ENCODE data around the gene ZNF100. TPM values are rescaled to one million over a fixed set of nuclear protein-coding genes. Genes with fewer than 3 reads are reported as not detected.

ZNF100 gene
- total and polyA plus RNA-seq, 9 of the 15 experiments (the other 6 are each of a cell fraction or from before 2014, with no cell fraction given) = 4.5 to 27.2 (median 19.6) TPM

DNA sequence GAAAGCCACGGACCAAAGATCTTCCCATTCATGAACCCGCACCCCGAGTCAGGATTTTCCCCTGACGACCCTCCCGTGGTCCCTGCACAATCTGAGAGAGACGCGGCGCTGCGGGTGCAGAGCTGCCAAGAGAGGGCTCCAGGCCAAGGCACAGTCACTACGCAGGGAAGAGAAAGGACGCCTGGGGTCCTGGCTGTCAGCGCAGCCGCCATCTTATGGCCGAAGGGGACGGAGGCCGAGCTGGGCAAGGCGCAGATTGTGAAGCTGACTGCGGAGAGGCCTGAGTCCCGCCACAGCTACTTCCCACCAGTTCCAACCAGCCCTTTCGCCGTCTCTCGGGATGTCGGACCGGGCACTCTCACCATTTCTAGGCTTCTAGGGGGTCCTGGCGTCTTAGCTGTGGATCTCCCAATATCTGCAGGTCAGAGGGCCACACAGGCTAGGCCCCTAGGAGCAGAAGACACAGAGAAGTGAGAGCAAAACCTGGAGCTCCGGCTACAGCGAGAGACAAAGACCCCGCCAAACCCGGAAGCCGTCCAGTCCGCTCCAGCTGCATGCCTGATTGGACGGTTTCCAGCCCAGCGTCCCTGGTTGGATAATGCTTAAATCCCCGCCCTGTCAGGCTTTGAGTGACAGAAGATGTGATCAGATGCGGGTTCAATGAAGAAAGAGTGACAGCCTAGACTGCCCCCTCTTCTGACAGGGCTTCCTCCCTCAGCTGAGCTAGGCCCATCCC, at the start of gene ZNF100 (continued):
- TF ChIP-seq, protein P1, sequence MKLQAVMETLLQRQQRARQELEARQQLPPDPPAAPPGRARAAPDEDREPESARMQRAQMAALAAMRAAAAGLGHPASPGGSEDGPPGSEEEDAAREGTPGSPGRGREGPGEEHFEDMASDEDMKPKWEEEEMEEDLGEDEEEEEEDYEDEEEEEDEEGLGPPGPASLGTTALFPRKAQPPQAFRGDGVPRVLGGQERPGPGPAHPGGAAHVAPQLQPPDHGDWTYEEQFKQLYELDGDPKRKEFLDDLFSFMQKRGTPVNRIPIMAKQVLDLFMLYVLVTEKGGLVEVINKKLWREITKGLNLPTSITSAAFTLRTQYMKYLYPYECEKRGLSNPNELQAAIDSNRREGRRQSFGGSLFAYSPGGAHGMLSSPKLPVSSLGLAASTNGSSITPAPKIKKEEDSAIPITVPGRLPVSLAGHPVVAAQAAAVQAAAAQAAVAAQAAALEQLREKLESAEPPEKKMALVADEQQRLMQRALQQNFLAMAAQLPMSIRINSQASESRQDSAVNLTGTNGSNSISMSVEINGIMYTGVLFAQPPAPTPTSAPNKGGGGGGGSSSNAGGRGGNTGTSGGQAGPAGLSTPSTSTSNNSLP (IDR thresholded peaks at IDR 0.05; ENCODE audit: borderline replicate concordance, low read depth, low read length) = no peak
- TF ChIP-seq, protein P2, sequence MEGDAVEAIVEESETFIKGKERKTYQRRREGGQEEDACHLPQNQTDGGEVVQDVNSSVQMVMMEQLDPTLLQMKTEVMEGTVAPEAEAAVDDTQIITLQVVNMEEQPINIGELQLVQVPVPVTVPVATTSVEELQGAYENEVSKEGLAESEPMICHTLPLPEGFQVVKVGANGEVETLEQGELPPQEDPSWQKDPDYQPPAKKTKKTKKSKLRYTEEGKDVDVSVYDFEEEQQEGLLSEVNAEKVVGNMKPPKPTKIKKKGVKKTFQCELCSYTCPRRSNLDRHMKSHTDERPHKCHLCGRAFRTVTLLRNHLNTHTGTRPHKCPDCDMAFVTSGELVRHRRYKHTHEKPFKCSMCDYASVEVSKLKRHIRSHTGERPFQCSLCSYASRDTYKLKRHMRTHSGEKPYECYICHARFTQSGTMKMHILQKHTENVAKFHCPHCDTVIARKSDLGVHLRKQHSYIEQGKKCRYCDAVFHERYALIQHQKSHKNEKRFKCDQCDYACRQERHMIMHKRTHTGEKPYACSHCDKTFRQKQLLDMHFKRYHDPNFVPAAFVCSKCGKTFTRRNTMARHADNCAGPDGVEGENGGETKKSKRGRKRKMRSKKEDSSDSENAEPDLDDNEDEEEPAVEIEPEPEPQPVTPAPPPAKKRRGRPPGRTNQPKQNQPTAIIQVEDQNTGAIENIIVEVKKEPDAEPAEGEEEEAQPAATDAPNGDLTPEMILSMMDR (IDR thresholded peaks at IDR 0.05 in 2 of 3, conservative IDR thresholded peaks at IDR 0.05 in 1 of 3; ENCODE audit: insufficient read depth in 2 of 3, low read depth in 1 of 3, low read length in 3 of 3) = no peak
- TF ChIP-seq SNIP1 (IDR thresholded peaks at IDR 0.05; ENCODE audit: low read depth) (no peak), NFE2 (IDR thresholded peaks at IDR 0.05; ENCODE audit: low read depth) (no peak), CC2D1A (IDR thresholded peaks at IDR 0.05) (peak; percentile 81), ARNT (IDR thresholded peaks at IDR 0.05) (no peak), MLX (CRISPR knock-in tag; conservative IDR thresholded peaks at IDR 0.05) (no peak), ZBTB34 (CRISPR knock-in tag; IDR thresholded peaks at IDR 0.05) (no peak), ZNF766 (CRISPR knock-in tag; conservative IDR thresholded peaks at IDR 0.05) (0 out of 2 replicates have a peak, but pooled peaks have one; percentile 41), ZNF197 (CRISPR knock-in tag; IDR thresholded peaks at IDR 0.05; ENCODE audit: low read depth) (no peak)
- TF ChIP-seq, protein P3, sequence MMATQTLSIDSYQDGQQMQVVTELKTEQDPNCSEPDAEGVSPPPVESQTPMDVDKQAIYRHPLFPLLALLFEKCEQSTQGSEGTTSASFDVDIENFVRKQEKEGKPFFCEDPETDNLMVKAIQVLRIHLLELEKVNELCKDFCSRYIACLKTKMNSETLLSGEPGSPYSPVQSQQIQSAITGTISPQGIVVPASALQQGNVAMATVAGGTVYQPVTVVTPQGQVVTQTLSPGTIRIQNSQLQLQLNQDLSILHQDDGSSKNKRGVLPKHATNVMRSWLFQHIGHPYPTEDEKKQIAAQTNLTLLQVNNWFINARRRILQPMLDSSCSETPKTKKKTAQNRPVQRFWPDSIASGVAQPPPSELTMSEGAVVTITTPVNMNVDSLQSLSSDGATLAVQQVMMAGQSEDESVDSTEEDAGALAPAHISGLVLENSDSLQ (IDR thresholded peaks at IDR 0.05) = peak; percentile 99
- TF ChIP-seq, protein P4, sequence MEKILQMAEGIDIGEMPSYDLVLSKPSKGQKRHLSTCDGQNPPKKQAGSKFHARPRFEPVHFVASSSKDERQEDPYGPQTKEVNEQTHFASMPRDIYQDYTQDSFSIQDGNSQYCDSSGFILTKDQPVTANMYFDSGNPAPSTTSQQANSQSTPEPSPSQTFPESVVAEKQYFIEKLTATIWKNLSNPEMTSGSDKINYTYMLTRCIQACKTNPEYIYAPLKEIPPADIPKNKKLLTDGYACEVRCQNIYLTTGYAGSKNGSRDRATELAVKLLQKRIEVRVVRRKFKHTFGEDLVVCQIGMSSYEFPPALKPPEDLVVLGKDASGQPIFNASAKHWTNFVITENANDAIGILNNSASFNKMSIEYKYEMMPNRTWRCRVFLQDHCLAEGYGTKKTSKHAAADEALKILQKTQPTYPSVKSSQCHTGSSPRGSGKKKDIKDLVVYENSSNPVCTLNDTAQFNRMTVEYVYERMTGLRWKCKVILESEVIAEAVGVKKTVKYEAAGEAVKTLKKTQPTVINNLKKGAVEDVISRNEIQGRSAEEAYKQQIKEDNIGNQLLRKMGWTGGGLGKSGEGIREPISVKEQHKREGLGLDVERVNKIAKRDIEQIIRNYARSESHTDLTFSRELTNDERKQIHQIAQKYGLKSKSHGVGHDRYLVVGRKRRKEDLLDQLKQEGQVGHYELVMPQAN (IDR thresholded peaks at IDR 0.05; ENCODE audit: borderline replicate concordance) = peak; percentile 44; the same call in 1 of the 2 replicates
- TF ChIP-seq, protein P5, sequence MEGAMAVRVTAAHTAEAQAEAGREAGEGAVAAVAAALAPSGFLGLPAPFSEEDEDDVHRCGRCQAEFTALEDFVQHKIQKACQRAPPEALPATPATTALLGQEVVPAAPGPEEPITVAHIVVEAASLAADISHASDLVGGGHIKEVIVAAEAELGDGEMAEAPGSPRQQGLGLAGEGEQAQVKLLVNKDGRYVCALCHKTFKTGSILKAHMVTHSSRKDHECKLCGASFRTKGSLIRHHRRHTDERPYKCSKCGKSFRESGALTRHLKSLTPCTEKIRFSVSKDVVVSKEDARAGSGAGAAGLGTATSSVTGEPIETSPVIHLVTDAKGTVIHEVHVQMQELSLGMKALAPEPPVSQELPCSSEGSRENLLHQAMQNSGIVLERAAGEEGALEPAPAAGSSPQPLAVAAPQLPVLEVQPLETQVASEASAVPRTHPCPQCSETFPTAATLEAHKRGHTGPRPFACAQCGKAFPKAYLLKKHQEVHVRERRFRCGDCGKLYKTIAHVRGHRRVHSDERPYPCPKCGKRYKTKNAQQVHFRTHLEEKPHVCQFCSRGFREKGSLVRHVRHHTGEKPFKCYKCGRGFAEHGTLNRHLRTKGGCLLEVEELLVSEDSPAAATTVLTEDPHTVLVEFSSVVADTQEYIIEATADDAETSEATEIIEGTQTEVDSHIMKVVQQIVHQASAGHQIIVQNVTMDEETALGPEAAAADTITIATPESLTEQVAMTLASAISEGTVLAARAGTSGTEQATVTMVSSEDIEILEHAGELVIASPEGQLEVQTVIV (CRISPR knock-in tag; IDR thresholded peaks at IDR 0.05; ENCODE audit: borderline replicate concordance) = no peak

Measured in K562 (cell line).